ENCODE results near the gene MEIKIN.

DNA sequence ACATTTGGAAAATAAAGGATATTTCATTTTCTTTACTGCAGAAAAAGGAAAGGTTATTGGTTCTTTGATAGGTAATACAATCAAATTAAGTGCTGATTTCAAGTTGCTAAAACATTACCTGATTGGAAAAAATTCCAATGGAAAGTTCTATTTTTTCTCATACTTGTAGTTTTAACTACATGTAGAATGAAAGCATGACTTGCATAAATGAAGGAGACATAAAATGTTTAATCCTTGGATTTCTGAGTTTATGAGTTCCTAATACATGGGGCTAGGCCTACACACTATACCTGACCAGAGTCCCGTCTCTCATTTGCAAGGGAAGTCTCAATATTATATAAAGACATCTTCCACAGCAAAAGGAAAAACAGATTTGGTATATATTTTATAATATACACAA, 5.2 kb upstream of the MEIKIN start:
- no peak for TF ChIP-seq POLR2A (IDR thresholded peaks at IDR 0.05)
- TF ChIP-seq, protein P1, sequence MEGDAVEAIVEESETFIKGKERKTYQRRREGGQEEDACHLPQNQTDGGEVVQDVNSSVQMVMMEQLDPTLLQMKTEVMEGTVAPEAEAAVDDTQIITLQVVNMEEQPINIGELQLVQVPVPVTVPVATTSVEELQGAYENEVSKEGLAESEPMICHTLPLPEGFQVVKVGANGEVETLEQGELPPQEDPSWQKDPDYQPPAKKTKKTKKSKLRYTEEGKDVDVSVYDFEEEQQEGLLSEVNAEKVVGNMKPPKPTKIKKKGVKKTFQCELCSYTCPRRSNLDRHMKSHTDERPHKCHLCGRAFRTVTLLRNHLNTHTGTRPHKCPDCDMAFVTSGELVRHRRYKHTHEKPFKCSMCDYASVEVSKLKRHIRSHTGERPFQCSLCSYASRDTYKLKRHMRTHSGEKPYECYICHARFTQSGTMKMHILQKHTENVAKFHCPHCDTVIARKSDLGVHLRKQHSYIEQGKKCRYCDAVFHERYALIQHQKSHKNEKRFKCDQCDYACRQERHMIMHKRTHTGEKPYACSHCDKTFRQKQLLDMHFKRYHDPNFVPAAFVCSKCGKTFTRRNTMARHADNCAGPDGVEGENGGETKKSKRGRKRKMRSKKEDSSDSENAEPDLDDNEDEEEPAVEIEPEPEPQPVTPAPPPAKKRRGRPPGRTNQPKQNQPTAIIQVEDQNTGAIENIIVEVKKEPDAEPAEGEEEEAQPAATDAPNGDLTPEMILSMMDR (IDR thresholded peaks at IDR 0.05), result no peak

Data from Peyer's patch (tissue), 4 donors.